Hematopoietic multipotent progenitor cell treated with erythropoietin and hydrocortisone succinate and interleukin-3 and kit ligand, for 4 days (in vitro differentiated cells): ENCODE data around the gene NCAPD3.
A peak's percentile ranks its signal among the peaks of the same experiment; 100 is the strongest.
"Not testable (repeated sequence)": the region's sequence is repeated elsewhere in the genome, so short reads cannot be mapped to it uniquely, and the experiment has no call there.

Experiments used
- DNase-seq: peaks from one replicate; pipeline ENCODE4 v3.0.0-alpha.2; 2015

NCAPD3 gene, protein sequence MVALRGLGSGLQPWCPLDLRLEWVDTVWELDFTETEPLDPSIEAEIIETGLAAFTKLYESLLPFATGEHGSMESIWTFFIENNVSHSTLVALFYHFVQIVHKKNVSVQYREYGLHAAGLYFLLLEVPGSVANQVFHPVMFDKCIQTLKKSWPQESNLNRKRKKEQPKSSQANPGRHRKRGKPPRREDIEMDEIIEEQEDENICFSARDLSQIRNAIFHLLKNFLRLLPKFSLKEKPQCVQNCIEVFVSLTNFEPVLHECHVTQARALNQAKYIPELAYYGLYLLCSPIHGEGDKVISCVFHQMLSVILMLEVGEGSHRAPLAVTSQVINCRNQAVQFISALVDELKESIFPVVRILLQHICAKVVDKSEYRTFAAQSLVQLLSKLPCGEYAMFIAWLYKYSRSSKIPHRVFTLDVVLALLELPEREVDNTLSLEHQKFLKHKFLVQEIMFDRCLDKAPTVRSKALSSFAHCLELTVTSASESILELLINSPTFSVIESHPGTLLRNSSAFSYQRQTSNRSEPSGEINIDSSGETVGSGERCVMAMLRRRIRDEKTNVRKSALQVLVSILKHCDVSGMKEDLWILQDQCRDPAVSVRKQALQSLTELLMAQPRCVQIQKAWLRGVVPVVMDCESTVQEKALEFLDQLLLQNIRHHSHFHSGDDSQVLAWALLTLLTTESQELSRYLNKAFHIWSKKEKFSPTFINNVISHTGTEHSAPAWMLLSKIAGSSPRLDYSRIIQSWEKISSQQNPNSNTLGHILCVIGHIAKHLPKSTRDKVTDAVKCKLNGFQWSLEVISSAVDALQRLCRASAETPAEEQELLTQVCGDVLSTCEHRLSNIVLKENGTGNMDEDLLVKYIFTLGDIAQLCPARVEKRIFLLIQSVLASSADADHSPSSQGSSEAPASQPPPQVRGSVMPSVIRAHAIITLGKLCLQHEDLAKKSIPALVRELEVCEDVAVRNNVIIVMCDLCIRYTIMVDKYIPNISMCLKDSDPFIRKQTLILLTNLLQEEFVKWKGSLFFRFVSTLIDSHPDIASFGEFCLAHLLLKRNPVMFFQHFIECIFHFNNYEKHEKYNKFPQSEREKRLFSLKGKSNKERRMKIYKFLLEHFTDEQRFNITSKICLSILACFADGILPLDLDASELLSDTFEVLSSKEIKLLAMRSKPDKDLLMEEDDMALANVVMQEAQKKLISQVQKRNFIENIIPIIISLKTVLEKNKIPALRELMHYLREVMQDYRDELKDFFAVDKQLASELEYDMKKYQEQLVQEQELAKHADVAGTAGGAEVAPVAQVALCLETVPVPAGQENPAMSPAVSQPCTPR (N-terminal part only)

DNA sequence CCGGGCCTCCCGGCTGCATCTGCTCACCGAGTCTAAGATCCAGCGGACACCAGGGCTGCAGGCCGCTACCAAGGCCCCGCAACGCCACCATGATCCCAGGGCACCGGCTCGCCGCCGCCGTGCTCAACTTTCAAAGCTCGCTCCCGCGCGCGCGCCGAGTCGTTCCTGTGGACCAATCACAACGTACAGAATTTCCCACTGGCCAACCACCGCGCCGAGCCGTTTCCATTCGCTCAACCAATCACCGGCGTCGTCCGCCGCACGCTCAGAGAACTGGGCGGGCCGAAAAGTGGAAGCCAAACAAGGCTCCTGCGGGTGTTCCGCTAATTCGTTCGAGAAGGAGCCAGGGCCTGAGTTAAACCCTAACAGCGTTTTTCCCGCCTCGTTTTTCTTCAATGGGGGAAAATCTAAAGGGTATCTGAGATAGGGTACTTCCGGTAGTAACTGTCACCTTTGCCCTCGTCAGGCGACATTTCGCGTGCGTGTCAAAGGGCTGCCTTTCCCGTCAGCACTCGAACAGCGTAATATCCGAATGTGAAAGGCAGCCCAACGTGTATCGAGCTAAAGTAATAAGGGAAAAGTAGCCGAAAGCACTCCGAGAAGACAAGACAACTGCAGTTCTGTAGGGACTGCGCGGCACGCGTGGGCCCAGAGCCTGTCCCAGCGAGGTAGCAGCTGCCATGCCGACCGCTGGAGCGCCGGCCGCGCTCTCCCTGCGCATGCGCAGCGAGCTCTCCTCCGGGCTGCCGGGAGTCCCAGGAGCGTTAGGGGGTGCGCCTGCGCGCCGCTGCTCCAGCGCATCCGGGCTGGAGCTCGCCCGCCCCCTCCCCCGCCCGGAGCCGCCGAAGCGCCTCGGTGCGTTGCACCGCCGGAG lies at the start of gene NCAPD3, which contains the start of gene VPS26B:
Gene NCAPD3 (minus strand): TSS at position 132 of the 874 bp plus-strand sequence. CDS start 41 bp downstream, at position 91.
Gene VPS26B (plus strand): TSS at position 836 of the 874 bp plus-strand sequence. CDS start 452 bp downstream, outside the sequence.
- DNase-seq, result peak; percentile 99

DNA sequence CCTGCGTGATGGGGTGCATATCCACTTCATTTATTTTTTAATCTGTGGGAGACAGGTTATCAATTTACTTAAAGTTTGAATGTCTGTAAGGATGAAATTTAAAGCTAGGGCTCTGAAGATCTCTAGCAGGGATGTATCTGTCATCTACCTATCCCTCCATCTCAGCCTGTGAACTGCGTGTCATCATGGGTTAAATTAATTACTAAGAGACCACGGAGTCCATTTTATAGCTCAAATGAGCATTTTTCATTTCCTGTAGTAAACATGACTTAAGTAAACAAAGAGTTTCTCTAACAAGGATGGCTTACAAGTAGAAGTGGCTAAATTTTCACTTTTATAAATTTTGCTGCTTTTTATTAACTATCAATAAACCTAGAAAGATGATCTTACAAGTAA lies 49.5 kb upstream of the NCAPD3 start:
- no peak for DNase-seq

DNA sequence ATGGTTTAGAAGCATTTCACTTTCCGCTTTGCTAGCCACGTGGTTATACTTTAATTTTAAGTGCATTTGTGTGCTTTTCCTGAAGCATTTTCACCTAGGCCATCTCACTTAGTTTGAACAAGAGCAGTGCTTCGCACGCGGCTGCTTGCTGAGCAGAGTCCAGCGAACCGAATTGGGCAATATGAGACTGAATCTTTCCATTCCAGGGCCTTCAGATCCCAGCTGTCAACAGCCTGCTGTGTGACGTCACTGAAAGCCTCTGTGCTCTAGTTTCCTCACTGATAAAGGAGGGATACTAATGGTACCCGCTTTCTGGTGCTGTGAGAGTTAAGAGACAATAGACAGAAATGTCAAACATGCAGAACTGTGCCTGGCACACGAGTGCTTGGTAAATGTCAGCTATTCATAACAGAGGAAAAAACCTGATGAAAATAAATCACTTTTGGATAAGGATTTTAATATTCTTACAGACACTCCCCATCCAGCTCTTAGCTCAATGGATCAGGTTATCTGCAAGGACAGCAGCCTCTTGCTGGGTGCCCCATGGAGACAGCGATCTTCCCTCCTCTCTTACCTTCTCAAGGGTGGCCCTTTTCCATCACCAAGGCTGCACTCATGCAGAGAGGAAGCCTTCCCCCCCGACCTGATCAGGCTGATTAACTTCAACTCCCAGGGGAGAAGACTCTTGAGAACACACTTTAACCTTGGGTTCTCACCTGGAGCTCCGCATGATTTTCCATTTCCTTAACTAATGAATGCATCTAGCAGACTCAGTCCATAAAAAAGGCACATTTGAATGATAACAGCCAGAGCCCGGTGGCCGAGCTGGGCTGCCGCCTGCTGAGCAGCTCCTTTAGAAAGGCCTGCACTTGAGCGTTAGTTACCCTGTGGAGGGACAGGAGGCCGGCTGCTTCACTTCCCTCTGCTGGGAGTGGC lies 48.9 kb upstream of the NCAPD3 start:
- DNase-seq, result no peak

DNA sequence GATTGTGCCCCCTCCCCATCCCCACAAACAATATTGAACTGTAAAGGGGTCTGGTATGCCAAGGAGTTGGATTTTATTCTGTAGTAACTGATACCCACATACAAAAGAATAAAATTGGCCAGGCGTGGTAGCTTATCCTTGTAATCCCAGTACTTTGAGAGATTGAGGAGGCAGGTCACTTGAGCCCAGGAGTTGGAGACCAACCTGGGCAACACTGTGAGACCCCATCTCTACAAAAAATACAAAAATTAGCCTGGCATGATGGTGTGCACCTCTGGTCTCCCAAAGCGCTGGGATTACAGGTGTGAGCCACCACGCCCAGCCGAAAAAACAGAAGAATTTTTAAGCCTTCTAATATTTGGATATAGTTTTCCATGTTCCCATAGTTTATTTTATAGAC lies 48.2 kb upstream of the NCAPD3 start:
- DNase-seq, result no peak

DNA sequence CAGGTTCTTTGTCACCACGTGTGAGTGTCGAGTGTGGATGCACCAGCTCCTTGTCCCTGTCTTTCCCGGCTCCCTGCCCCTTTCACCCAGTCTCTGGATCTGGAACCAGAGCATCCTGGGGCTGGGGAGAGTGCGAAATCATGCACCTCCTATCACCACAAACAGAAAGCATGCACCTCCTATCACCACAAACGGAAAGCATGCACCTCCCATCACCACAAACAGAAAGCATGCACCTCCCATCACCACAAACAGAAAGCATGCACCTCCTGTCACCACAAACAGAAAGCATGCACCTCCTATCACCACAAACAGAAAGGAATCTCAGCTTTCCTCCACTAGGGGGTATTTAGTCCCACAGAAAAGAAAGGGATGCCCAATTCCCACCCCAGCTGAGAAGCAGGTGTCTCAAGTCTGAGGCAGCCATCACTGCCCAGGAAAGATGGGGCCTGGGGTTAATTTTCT lies 46.5 kb upstream of the NCAPD3 start:
- peak; percentile 36 for DNase-seq

DNA sequence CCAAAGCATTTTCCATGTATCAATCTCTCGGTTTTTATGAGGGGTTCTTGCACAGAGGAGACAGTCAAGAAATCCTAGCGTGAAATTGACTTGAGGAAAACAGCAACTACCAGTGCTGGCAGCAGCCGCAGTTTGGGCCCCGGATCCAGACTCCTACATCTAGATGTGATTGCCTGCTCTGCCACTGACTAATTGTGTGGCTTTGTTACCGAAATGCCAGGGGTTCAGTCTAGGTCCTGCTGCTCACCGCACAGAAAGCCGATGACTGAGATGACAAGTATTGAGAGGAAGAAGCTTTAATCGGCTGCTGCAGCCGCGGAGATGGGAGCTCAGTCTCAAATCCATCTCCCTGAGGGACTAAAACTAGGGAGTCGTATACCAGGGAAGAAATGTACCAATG lies 44.2 kb upstream of the NCAPD3 start:
- no peak for DNase-seq

DNA sequence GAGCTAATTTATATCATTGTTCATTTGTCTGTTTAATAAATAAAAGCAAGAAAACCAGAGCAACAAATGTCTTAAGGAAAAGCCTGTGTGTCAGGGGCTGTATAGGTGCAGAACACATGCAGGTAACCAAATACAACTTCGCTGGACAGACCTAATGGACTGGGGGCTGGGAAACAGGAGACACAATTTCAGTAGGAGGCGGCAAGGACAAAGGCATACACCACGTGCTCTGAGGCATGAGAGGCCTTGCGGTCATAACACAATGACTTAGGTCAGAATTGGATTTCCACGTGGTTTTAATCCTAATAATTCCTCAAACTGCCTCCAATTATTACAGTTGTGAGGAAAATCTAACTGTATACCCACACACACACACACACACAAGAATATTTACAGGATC lies 43.7 kb upstream of the NCAPD3 start:
- no peak for DNase-seq

DNA sequence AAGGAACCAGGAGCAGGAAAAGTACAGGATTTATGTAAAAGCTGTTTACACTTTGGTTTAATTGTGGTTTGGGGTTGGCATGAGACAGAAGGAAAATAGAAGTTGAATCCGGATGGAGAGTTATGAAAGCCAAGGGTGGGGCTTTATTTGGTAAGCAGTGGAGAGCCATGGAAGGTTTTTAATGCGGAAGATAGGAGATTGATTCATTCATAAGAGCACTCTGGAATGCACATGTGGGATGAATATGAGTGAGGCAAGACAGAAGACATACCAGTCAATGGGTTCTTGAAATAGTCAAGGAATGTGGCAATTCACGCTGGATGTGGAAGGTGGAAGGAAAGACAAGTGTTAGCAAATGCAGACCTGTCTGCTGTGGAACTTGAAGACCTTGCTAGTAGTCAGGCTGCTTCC lies 43.1 kb upstream of the NCAPD3 start:
- no peak for DNase-seq

DNA sequence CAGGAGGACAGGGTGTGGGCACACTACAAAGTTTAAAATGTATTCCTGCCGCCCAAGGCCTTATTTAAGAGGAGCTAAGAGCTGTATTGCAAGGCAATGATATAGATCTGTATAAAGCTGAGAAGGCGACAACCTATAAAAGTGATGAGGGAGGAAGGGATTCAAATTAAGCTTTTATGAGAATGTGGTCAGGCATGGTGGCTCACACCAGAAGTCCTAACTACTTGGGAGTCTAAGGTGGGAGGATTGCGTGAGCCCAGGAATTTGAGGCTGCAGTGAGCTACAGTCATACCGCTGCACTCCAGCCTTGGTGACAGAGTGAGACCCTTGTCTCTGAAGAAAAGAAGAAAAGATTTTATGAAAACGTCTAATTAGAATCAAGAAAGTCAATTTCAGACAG lies 42.7 kb upstream of the NCAPD3 start:
- DNase-seq, result no peak

DNA sequence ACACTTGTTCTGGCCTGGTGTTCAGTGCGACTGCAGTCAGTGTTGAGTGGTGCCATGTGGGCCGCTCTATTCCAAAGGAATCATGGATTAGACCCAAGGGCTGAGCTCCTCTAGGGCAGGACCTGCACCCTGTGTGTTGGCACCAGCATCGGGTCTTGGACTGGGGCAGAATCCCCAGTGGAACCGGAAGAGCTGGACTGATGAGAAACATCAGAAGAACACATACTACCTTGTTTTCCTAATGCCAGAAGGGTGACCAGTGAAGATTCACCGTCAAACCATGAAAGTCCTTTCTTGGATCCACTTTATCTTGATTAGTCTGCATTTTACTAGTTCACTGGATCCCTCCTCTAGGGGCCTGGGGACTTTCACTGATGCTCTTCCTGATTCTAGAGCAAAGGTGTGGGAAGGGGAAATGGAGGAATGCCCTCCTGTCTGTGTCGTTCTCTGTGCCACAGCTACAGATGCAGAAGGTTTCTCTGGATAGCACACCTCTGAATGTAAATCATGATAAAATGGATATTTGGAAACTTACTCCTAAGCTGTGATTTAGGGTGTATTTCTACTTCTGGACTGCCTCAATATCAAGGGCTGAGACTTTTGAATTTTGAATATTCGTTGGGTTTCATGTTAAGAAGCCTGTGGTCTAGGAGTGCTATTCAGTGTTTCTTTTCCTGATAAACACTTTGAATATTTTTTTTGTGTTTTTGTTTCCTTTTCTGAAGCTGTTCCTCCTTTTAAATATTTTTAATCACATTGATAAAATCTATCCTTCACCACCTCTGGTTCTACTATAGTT lies 41.4 kb upstream of the NCAPD3 start:
- DNase-seq, result no peak

DNA sequence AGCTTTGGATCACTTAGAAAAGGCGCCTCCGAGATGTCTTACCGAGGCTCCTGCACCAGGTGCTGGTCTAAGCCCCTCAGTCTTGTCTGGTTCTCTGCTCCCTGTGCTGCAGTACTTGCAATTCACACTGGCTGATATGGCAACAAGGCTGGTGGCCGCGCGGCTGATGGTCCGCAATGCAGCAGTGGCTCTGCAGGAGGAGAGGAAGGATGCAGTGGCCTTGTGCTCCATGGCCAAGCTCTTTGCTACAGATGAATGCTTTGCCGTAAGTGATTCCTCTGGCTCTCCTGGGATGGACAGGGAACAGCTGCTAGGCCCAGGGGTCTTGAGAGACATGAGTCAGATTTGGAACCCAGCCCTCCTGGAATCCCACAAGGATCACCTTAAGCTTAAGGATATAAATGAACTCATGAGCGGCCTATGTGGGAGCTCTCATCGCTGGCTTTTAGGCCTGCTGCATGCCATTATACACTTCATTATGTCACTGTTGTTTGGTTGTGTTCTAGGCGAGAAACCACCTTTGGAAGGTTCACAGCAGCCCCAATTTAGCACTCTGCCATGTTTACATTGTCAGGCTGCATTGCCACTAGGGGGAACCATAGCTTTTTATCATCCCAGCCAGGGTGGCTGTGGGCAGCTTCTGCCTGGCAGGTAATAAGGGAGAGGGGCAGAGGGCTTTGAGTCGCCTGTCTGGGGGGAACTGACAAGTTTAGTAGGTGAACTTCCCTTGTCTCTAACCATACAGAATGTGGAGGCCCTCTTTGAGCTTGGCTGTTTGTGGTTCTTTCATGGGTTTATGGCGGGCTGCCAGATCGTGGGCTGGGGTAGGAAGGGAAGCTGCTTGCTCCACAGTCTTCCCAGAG lies 38.1 kb upstream of the NCAPD3 start:
- DNase-seq, result peak; percentile 67

DNA sequence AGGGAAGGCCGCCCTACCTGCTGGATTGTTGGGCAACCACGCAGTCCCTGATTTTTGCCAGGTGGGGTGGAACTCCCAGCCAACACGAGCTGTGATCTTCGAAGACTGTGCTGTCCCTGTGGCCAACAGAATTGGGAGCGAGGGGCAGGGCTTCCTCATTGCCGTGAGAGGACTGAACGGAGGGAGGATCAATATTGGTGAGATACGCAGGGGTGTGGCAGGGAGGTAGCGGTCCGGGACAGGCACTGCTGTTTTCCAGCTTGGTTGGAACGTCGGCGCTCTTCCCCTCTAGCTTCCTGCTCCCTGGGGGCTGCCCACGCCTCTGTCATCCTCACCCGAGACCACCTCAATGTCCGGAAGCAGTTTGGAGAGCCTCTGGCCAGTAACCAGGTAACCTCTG lies 37.2 kb upstream of the NCAPD3 start:
- no peak for DNase-seq

DNA sequence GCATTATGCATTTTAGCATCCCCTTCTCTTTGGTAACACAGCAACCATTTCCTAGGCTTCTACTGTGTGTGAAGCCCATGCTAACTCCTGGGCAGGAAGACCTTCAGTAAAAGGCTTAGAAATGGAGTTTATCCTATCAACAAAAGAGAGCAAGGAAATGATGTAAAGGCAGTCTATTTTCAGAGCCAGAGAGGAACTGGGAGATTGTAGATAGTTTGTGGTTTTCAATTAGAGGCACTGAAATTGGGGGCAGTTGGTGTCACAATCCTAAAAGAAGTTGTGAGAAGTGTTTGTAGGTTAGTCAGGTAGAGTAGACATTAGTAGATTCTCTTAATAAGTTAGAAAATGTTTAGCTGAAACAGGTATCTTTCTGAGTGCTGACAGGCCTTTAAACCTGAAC lies 36.7 kb upstream of the NCAPD3 start:
- DNase-seq, result peak; percentile 76

DNA sequence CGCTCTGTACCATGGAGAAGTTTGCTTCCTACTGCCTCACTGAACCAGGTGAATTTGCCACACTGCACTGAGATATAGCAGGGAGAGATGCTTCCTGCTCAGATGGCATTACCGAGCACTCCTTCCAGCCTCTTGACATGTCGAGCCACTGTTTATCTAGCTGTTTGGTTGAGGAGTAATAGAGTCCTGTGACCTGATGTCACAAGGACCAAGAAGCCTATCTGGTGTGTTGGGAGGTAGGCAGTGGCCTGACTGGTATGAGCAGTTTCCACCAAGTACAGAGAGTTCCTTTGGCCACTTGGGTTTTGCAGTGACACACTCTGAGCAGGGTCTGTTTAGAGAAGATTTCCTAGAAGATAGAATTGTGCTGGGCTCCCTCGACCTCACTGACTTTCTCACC lies 34.8 kb upstream of the NCAPD3 start:
- no peak for DNase-seq

DNA sequence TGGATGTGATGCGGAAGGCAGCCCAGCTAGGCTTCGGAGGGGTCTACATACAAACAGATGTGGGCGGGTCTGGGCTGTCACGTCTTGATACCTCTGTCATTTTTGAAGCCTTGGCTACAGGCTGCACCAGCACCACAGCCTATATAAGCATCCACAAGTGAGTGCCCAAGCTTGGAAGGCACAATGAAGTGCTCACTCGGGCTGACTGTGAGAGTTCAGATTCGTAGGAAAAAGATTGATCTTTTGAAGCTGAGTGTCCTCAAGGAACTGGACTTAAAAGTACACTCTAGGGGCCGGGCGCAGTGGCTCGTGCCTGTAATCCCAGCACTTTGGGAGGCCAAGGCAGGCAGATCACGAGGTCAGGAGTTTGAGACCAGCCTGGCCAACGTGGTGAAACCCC lies 33.3 kb upstream of the NCAPD3 start:
- DNase-seq, result no peak

DNA sequence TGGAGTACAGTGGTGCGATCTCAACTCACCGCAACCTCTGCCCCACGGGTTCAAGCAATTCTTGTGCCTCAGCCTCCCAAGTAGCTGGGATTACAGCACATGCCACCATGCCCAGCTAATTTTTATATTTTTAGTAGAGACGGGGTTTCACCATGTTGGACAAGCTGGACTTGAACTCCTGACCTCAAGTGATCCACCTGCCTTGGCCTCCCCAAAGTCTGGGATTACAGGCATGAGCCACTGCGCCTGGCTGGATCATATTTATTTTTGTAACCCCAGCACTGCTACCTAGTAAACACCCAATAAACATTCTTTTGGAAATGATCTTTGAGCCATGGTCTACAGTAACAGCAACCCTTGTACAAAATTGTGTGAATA lies 31.4 kb upstream of the NCAPD3 start:
- not testable (repeated sequence) for DNase-seq

DNA sequence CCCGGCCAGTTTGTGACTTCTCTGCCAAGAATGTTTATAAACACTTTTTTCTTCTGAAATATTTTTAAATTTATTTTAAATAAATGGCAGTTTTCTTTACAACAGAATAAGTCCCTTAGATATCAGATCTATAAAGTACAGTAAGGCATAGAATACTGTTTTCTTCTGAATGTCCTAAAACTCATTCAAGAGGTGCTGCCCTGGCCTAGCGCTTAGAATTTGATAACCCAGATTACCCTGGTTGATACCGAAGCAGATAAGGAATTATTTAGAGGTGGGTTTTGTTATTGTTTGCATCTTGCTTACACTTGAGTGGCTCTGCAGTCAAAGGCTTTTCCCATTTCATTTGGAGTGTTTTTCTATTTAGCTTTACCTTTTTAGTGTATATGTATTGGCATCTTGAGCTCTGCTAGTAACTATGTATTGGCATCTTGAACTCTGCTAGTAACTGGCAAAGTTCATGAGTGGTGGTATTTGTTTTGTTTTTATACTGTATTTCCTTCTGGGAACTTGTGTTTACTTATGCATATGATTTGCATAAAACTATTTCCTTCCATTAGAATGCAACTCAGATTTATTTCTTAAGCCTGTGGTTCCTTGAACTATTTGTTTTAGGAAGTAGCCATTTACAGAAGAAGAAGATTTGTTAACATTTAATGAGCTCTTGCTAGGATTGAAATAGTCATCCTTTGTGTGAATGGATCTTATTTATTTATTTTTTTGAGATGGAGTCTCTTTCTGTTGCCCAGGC lies 30.8 kb upstream of the NCAPD3 start:
- DNase-seq, result no peak
